Loucy (cell line): ENCODE measurements around the gene CACNA1H.

Source experiments
- H2AFZ ChIP-seq: fragments of 200-600 bp; sonication (generic); 2 replicates; pipeline ENCODE4 v1.6.0; 2016; ENCODE audit warnings: antibody characterized with exemption, mild to moderate bottlenecking, low read length, moderate library complexity
- H3F3A ChIP-seq: fragments of 200-600 bp; 2 replicates; pipeline ENCODE4 v1.6.0; 2016; ENCODE audit warnings: antibody characterized with exemption, low read depth, mild to moderate bottlenecking
- H3K27me3 ChIP-seq: fragments of 200-600 bp; sonication (generic); 2 replicates; pipeline ENCODE4 v1.6.1; 2014; ENCODE audit warnings: low read length, mild to moderate bottlenecking; ENCODE audit not compliant: insufficient read depth, poor library complexity, severe bottlenecking
- H3K36me3 ChIP-seq: fragments of 200-600 bp; sonication (generic); 2 replicates; pipeline ENCODE4 v1.6.1; 2016; ENCODE audit warnings: low read length; ENCODE audit not compliant: insufficient read depth
- H3K4me1 ChIP-seq: fragments of 200-600 bp; sonication (generic); 2 replicates; pipeline ENCODE4 v1.5.1; 2014; ENCODE audit warnings: low read length, mild to moderate bottlenecking; ENCODE audit not compliant: insufficient read depth, poor library complexity, severe bottlenecking
- H3K4me2 ChIP-seq: fragments of 200-600 bp; sonication (generic); 2 replicates; pipeline ENCODE4 v1.6.0; 2014; ENCODE audit warnings: antibody characterized with exemption, low read length, low read depth, mild to moderate bottlenecking; ENCODE audit not compliant: poor library complexity, severe bottlenecking
- H3K4me3 ChIP-seq: fragments of 200-600 bp; sonication (generic); 2 replicates; pipeline ENCODE4 v1.5.1; 2014; ENCODE audit warnings: low read length, mild to moderate bottlenecking, mixed read lengths; ENCODE audit not compliant: poor library complexity, severe bottlenecking
- H3K79me2 ChIP-seq: fragments of 200-600 bp; sonication (generic); 2 replicates; pipeline ENCODE4 v1.6.1; 2014; ENCODE audit warnings: low read length; ENCODE audit not compliant: insufficient read depth
- H3K9ac ChIP-seq: fragments of 200-600 bp; sonication (generic); 2 replicates; pipeline ENCODE4 v1.6.0; 2014; ENCODE audit warnings: mild to moderate bottlenecking, low read depth, low read length, moderate library complexity; ENCODE audit not compliant: poor library complexity, severe bottlenecking
- H3K9me2 ChIP-seq: fragments of 200-600 bp; sonication (generic); replicated peaks from 2 replicates; pipeline ENCODE4 v1.6.1; 2016; ENCODE audit warnings: low read depth, low read length, mixed read lengths
- H3K9me3 ChIP-seq: fragments of 200-600 bp; sonication (generic); 2 replicates; pipeline ENCODE4 v1.6.1; 2014; ENCODE audit warnings: mild to moderate bottlenecking, antibody characterized with exemption, low read length, low read depth; ENCODE audit not compliant: insufficient read depth
- H4K20me1 ChIP-seq: fragments of 200-600 bp; sonication (generic); 2 replicates; pipeline ENCODE4 v1.6.0; 2014; ENCODE audit warnings: antibody characterized with exemption, low read length, mild to moderate bottlenecking; ENCODE audit not compliant: insufficient read depth, poor library complexity, severe bottlenecking
- CTCF ChIP-seq: fragments of 200-600 bp; sonication (generic); conservative IDR thresholded peaks from 2 replicates; pipeline ENCODE4 v1.5.1; 2014; ENCODE audit warnings: mild to moderate bottlenecking, antibody characterized with exemption, low read length
- EZH2phosphoT487 ChIP-seq: fragments of 200-600 bp; IDR thresholded peaks from 2 replicates; pipeline ENCODE4 v1.6.1; 2018; ENCODE audit warnings: antibody characterized with exemption, mild to moderate bottlenecking, moderate library complexity, borderline replicate concordance

CACNA1H gene

DNA sequence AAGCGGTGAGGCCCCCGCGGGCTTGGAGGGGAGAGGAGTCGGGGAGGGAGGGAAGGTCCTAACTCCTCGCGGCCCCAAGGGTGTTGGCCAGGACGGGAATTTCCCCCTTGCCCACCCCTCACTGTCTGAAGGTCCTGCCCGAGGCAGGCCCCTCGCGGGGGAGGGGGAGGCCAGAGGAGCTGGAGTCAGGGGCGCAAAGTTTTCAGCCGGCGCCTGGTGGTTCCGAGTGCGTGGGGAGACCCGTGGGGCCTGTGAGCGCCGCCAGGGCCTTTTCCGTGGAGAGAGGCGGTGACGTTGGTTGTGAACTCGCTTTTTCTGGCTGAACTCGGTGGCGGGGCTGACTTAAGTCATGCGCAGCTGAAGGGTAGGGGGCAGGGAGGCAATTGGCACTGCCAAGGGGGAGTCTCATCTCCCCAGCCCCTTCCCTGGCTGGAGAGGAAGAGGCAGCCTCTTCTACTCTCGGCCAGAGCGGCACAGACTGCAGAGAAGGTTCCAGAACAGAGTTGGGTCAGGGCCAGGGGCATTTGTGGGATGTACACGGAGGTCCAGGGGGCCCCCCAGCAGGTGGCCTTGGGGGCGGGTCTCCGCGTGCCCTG lies 1.5 kb downstream of the CACNA1H start:
- no peak overlapping the region for H3K9ac ChIP-seq

GRCh38 chr16:1154887-1155331 lies 2.0 kb downstream of the CACNA1H start:
- TF ChIP-seq CTCF, result no peak
- no peak for TF ChIP-seq EZH2phosphoT487
- no peaks in the 10 kb centered on the region for H3K79me2 ChIP-seq
- no peaks in the 10 kb centered on the region for H3K27me3 ChIP-seq
- no peaks in the 10 kb centered on the region for H3K36me3 ChIP-seq
- no peaks in the 10 kb centered on the region for H3F3A ChIP-seq
- H3K4me3 ChIP-seq, result no peak overlapping the region
- no peak overlapping the region for H3K4me2 ChIP-seq
- H4K20me1 ChIP-seq, result no peaks in the 10 kb centered on the region
- H3K9ac ChIP-seq, result no peak overlapping the region
- no peaks in the 10 kb centered on the region; the same call in 1 of the 2 replicates for H3K9me3 ChIP-seq
- no peaks in the 10 kb centered on the region for H3K4me1 ChIP-seq
- no peaks in the 10 kb centered on the region for H3K9me2 ChIP-seq
- no peak overlapping the region for H2AFZ ChIP-seq

More for the DNA sequence above, 1.5 kb downstream of the CACNA1H start:
- Histone ChIP-seq H3K9me2 (no peaks in the 10 kb centered on the region), H2AFZ (no peak overlapping the region), H3K27me3 (no peaks in the 10 kb centered on the region), H3F3A (no peaks in the 10 kb centered on the region), H3K36me3 (no peaks in the 10 kb centered on the region), H3K4me1 (no peaks in the 10 kb centered on the region), H4K20me1 (no peaks in the 10 kb centered on the region), H3K4me3 (no peak overlapping the region), H3K79me2 (no peaks in the 10 kb centered on the region), H3K9me3 (no peaks in the 10 kb centered on the region; the same call in 1 of the 2 replicates), H3K4me2 (no peak overlapping the region)
- TF ChIP-seq CTCF, result no peak
- no peak for TF ChIP-seq EZH2phosphoT487

DNA sequence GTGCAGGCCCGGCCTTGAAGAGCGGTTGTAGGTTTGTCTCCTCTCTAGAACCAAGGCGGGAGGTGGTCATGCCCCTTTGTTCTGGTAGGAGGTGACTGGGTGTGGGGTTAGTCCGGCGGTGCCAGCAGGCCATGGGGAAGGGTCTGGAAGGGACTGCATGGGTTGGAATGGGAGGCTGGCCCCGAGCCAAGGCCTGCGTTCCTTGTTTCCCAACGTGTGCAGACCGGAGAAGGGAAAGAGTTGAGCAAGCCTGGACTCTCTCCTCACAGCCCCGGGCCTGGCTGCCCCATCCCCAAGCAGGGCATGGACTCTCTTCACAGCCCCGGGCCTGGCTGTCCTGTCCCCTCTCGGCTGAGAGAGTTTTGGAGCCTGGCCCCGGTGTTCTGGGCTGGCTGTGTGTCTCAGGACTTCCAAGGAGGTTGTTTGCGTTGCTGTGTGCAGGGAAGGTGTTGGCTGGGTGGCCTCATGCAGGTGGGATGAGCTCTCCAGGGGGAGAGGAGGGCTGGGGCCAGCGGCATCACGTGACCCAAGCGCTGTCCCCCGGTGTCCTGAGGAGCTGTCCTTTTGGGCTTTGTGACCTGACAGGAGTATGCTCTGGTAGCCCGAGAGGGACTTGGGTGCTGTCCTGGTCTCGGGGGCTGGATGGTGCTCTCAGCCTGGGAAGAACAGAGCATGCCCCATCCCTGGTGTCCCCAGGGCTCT lies 2.6 kb downstream of the CACNA1H start:
- Histone ChIP-seq H3K4me1 (no peaks in the 10 kb centered on the region), H3K4me3 (no peak overlapping the region), H3K4me2 (no peak overlapping the region), H4K20me1 (no peaks in the 10 kb centered on the region), H3K36me3 (no peaks in the 10 kb centered on the region), H3K27me3 (no peaks in the 10 kb centered on the region), H3K9ac (no peak overlapping the region), H3K79me2 (no peaks in the 10 kb centered on the region), H3K9me3 (no peaks in the 10 kb centered on the region; the same call in 1 of the 2 replicates), H3F3A (no peaks in the 10 kb centered on the region), H3K9me2 (no peaks in the 10 kb centered on the region), H2AFZ (no peak overlapping the region)
- TF ChIP-seq EZH2phosphoT487, result no peak
